Transverse colon (tissue), 4 donors: ENCODE data around the gene EZR.

Experiments used
- CTCF ChIP-seq, 5 experiments: fragments of 200-600 bp in 3 of 5; fragments of 450-650 bp in 2 of 5; sonication (generic) in 3 of 5; IDR thresholded peaks; 1 replicate in 2 of 5; 2 replicates in 3 of 5; pipeline ENCODE4 v1.5.1; 2016 to 2017; ENCODE audit warnings: antibody characterized with exemption in 5 of 5, inconsistent platforms in 3 of 5, mild to moderate bottlenecking in 2 of 5, moderate library complexity in 1 of 5
- POLR2AphosphoS5 ChIP-seq, 3 donors: sonication (generic); formaldehyde crosslinking; IDR thresholded peaks; one replicate each; pipeline ENCODE4 v1.6.1; 2016; ENCODE audit warnings: antibody characterized with exemption in 3 of 3

- no peak for TF ChIP-seq CTCF (IDR thresholded peaks at IDR 0.05)
- TF ChIP-seq POLR2AphosphoS5 (IDR thresholded peaks at IDR 0.05): no peak
Observed at GRCh38 chr6:158826819-158827501, 7.8 kb upstream of the EZR start.
